HepG2 (cell line): ENCODE results near the gene GMPPB. TPM values are rescaled to one million over a fixed set of nuclear protein-coding genes. Genes with fewer than 3 reads are reported as not detected.

Experiments
- ATAC-seq: fragments of 200-7000 bp; cut with Tn5 transposase; 3 replicates; pipeline ENCODE4 v1.9.1; 2020; ENCODE audit warnings: mild to moderate bottlenecking, moderate library complexity
- BruUV-seq: library from RNA; stranded (reverse); fragments of 400-500 nt; replicated peaks from 2 replicates; lab custom pipeline; 2021; lab: Mats Ljungman, UMichigan
- CTCF ChIA-PET: fragments of 300-600 bp; formaldehyde crosslinking; extraction: SDS; loops from one replicate; lab custom pipeline; 2021; ENCODE audit warnings: low total read pairs, inconsistent platforms, low intra/inter-chr PET ratio; lab: Yijun Ruan, JAX
- POLR2A ChIA-PET: fragments of 350-600 bp; sonication (Branson Sonifier 250); formaldehyde crosslinking; loops from one replicate; lab custom pipeline; 2020; ENCODE audit warnings: antibody characterized with exemption, inconsistent platforms; lab: Yijun Ruan, JAX
- DNase-seq: peaks from one replicate; pipeline ENCODE4 v3.0.0-alpha.2; 2015; ENCODE audit warnings: low spot score
- FAIRE-seq: peaks from 3 replicates; lab custom pipeline; 2011; peaks lifted over from hg19 to GRCh38; lab: Jason Lieb, UNC
- H2AFZ ChIP-seq: one replicate; pipeline ENCODE4 v1.6.1; 2011; ENCODE audit warnings: low read length, inconsistent platforms
- H3K27ac ChIP-seq: fragments of 300-600 bp; 3 replicates; pipeline ENCODE4 v1.8.0; 2011; ENCODE audit warnings: mixed run types, mild to moderate bottlenecking, mixed read lengths, low read length, inconsistent platforms; ENCODE audit not compliant: insufficient read depth; ENCODE audit errors: extremely low read length
- H3K27me3 ChIP-seq, 2 experiments: fragments of 200-600 bp in 1 of 2; 2 replicates in 1 of 2; 3 replicates in 1 of 2; pipeline versions ENCODE4 v1.6.0 to v1.8.0; 2011; ENCODE audit warnings: low read length in 2 of 2, mild to moderate bottlenecking in 2 of 2, moderate library complexity in 2 of 2, inconsistent platforms in 1 of 2; ENCODE audit not compliant: insufficient read depth in 2 of 2, control insufficient read depth in 1 of 2
- H3K36me3 ChIP-seq, 2 experiments: fragments of 200-600 bp in 1 of 2; replicated peaks in 1 of 2; 2 replicates in 1 of 2; 3 replicates in 1 of 2; pipeline versions ENCODE4 v1.5.1 to v1.8.0; 2011; ENCODE audit warnings: low read length in 2 of 2, inconsistent platforms in 1 of 2; ENCODE audit not compliant: insufficient read depth in 2 of 2, control insufficient read depth in 1 of 2
- H3K4me1 ChIP-seq: 2 replicates; pipeline ENCODE4 v1.5.1; 2012; ENCODE audit warnings: low read length, inconsistent platforms; ENCODE audit not compliant: insufficient read depth
- H3K4me2 ChIP-seq: 2 replicates; pipeline ENCODE4 v1.6.0; 2011; ENCODE audit warnings: low read depth, low read length, inconsistent platforms
- H3K4me3 ChIP-seq, 3 experiments: fragments of 200-600 bp in 1 of 3; sonication (generic), shearing (Covaris generic) in 1 of 3; replicated peaks in 1 of 3; 2 replicates each; pipeline ENCODE4 v1.5.1; 2011 to 2016; ENCODE audit warnings: low read length in 3 of 3, inconsistent platforms in 2 of 3, low read depth in 2 of 3, mild to moderate bottlenecking in 2 of 3, control low read depth in 1 of 3, mixed read lengths in 1 of 3; ENCODE audit not compliant: insufficient read depth in 1 of 3
- H3K79me2 ChIP-seq: one replicate; pipeline ENCODE4 v1.6.1; 2011; ENCODE audit warnings: low read length, inconsistent platforms; ENCODE audit not compliant: insufficient read depth
- H3K9ac ChIP-seq: 2 replicates; pipeline ENCODE4 v1.6.0; 2011; ENCODE audit warnings: mild to moderate bottlenecking, low read depth, low read length, inconsistent platforms; ENCODE audit not compliant: insufficient read depth
- H3K9me3 ChIP-seq: 2 replicates; pipeline ENCODE4 v1.5.1; 2012; ENCODE audit warnings: mild to moderate bottlenecking, low read length
- H4K20me1 ChIP-seq: 2 replicates; pipeline ENCODE4 v1.6.0; 2011; ENCODE audit warnings: inconsistent platforms, mild to moderate bottlenecking, low read length, moderate library complexity; ENCODE audit not compliant: insufficient read depth
- DNMT1 ChIP-seq: sonication (generic); formaldehyde crosslinking; IDR thresholded peaks from 2 replicates; pipeline ENCODE4 v1.5.1; 2020; ENCODE audit warnings: mild to moderate bottlenecking, missing genetic modification reagents
- HCFC1 ChIP-seq: fragments of 150-350 bp; IDR thresholded peaks from 2 replicates; pipeline ENCODE4 v1.6.1; 2014; ENCODE audit warnings: low read depth, low read length
- HMGA1 ChIP-seq: sonication (generic); formaldehyde crosslinking; conservative IDR thresholded peaks from 2 replicates; pipeline ENCODE4 v1.4.0; 2020; ENCODE audit warnings: missing genetic modification reagents
- HNRNPLL ChIP-seq: fragments of 200-400 bp; formaldehyde crosslinking; IDR thresholded peaks from 2 replicates; pipeline ENCODE4 v1.6.1; 2017; ENCODE audit warnings: mild to moderate bottlenecking, low read depth, low read length; ENCODE audit not compliant: poor library complexity, severe bottlenecking
- KAT7 ChIP-seq: IDR thresholded peaks from 2 replicates; pipeline ENCODE4 v1.6.1; 2018; ENCODE audit warnings: borderline replicate concordance, missing compliant biosample characterization
- NRL ChIP-seq: sonication (generic); formaldehyde crosslinking; IDR thresholded peaks from 2 replicates; pipeline ENCODE4 v1.5.0; 2020; ENCODE audit warnings: missing genetic modification reagents, mild to moderate bottlenecking, moderate library complexity, borderline replicate concordance
- SP140L ChIP-seq: sonication (generic); formaldehyde crosslinking; IDR thresholded peaks from 2 replicates; pipeline ENCODE4 v1.4.0; 2020; ENCODE audit warnings: missing genetic modification reagents, borderline replicate concordance
- ZKSCAN8 ChIP-seq: IDR thresholded peaks from 2 replicates; pipeline ENCODE4 v1.6.1; 2016; ENCODE audit warnings: borderline replicate concordance, missing genetic modification reagents, missing compliant biosample characterization
- ZNF431 ChIP-seq: sonication (generic); formaldehyde crosslinking; IDR thresholded peaks from 2 replicates; pipeline ENCODE4 v1.9.0; 2022; ENCODE audit warnings: missing genetic modification reagents, low read depth, mild to moderate bottlenecking, borderline replicate concordance
- ZNF451 ChIP-seq: sonication (generic); formaldehyde crosslinking; IDR thresholded peaks from 2 replicates; pipeline ENCODE4 v1.5.0; 2020; ENCODE audit warnings: mild to moderate bottlenecking, missing genetic modification reagents
- ZNF501 ChIP-seq: sonication (generic); formaldehyde crosslinking; IDR thresholded peaks from 2 replicates; pipeline ENCODE4 v1.5.1; 2020; ENCODE audit warnings: mild to moderate bottlenecking, moderate library complexity, missing genetic modification reagents
- ZNF605 ChIP-seq: sonication (generic); formaldehyde crosslinking; IDR thresholded peaks from 2 replicates; pipeline ENCODE4 v1.8.0; 2022; ENCODE audit warnings: mild to moderate bottlenecking, missing genetic modification reagents
- ZNF792 ChIP-seq: IDR thresholded peaks from 2 replicates; pipeline ENCODE4 v1.6.1; 2016
- WGBS: methylation state at CpG from one replicate; pipeline ENCODE4 v1.1.6; 2017; ENCODE audit warnings: low lambda C conversion rate; 5-methylcytosine and 5-hydroxymethylcytosine counted together
- in situ Hi-C: cut with HindIII; loops from 2 replicates; pipeline ENCODE4 v1.10.0; 2017; ENCODE audit warnings: low pct_unique_long_range_greater_than_20kb; ENCODE audit not compliant: extremely low pct_ligation_motif_present
- intact Hi-C: fragments of 100-400 bp; cut with micrococcal nuclease; formaldehyde crosslinking; loops from one replicate; pipeline ENCODE4 v1.10.0; 2022; ENCODE audit not compliant: unreplicated experiment
- polyA plus RNA-seq, 8 experiments: library from polyadenylated mRNA; depleted of rRNA in 3 of 8; stranded (reverse) in 7 of 8; unstranded in 1 of 8; fragments of >200 nt; fragmentation: Illumina TruSeq in 4 of 8; extraction: Trizol in 4 of 8; gene quantifications; 2 replicates each; pipeline versions ENCODE4 v1.2.1 to v1.2.3, GENCODE V29; 2011 to 2016; ENCODE audit warnings: low read depth in 4 of 8, missing spikeins in 1 of 8, mixed read lengths in 1 of 8; ENCODE audit not compliant: insufficient read depth in 1 of 8
- total RNA-seq, 5 experiments: library from RNA; depleted of rRNA; stranded (reverse); fragments of >200 nt; fragmentation: Illumina TruSeq; extraction: Trizol; gene quantifications; 2 replicates each; pipeline ENCODE4 v1.2.3, GENCODE V29; 2016; ENCODE audit warnings: low read depth in 1 of 5
- TF ChIP-seq, protein P1 (sequence below), 2 experiments: sonication (generic) in 1 of 2; formaldehyde crosslinking in 1 of 2; IDR thresholded peaks; 2 replicates each; pipeline versions ENCODE4 v1.4.0 to v1.6.1; 2018 to 2020; ENCODE audit warnings: missing genetic modification reagents in 2 of 2, borderline replicate concordance in 1 of 2, low read depth in 1 of 2, mild to moderate bottlenecking in 1 of 2, missing biosample characterization in 1 of 2
- TF ChIP-seq, protein P2 (sequence below): sonication (generic); formaldehyde crosslinking; IDR thresholded peaks from 2 replicates; pipeline ENCODE4 v1.4.0; 2020; ENCODE audit warnings: missing genetic modification reagents
- TF ChIP-seq, protein P3 (sequence below): sonication (generic); formaldehyde crosslinking; IDR thresholded peaks from 2 replicates; pipeline ENCODE4 v1.8.0; 2023; ENCODE audit warnings: mild to moderate bottlenecking, missing genetic modification reagents

Gene GMPPB
- total and polyA plus RNA-seq, 2 of the 13 experiments (the other 11 are each of a cell fraction or from before 2014, with no cell fraction given), result 6.5 to 23.1 TPM

DNA sequence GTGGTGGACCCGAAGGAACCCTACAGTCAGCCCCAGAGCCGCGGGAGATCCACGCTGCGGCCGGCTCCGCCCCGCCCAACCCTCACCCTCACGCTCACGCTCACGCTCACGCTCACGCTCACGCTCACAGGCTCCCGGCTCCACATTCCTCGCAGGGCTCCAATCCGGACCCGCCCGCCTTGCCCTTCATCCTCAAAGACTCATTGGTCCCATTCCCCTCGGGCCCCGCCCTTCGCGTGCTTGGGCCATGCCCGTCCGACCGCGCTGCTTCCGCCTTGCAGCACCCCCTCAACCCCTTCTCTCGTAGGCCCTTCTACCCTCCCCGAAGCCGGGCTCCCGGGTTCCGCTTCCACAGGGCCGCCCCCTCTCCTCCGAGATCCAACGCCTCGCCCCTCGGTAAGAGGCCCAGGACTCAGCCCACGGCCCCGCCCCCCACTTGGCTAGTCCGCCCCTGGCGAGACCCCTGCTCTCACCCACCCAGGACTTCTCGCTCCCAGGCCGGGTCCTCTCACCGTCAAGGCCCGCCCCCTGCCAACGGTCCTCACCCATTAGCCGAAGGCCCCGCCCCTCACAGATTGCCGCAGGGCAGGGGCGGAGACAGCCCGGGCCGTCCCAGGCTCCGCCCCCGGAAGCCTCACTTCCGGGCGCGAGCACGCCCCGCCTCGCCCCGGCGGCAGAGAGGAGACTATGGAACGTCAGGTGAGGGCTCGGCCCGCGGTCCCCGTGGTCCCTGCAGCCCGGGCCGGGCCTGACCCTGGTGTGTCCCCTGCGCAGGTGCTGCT is 49.8 kb downstream of the GMPPB start, which contains the start of gene APEH:
TSS of gene APEH (plus strand) at position 637 of the 782 bp plus-strand sequence. CDS start at position 688, 51 bp downstream.
- Histone ChIP-seq H3K36me3 (peaks cover 14 to 34% of the 10 kb centered on the region in 2 experiments), H4K20me1 (no peaks in the 10 kb centered on the region), H3K4me1 (peaks cover 64% of the 10 kb centered on the region), H3K9me3 (no peaks in the 10 kb centered on the region), H3K79me2 (peaks cover 22% of the 10 kb centered on the region), H3K9ac (peak within 1 kb of the TSS; percentile 86), H3K27me3 (no peaks in the 10 kb centered on the region), H3K4me3 (peak within 1 kb of the TSS; percentile 80 to 99 (median 80)), H3K4me2 (peak within 1 kb of the TSS; percentile 91), H2AFZ (no peak within 1 kb of the TSS), H3K27ac (peak within 1 kb of the TSS; percentile 85)
- ChIA-PET POLR2A (interaction anchor here (0.9 to 3.3 kb wide), 5 partner anchors 15 to 333 kb away, joined by 3 to 98 read pairs (median 5); partner anchors contain the start of genes DAG1, MST1 and RNF123), CTCF (no interaction called here)
- DNase-seq (peak; percentile 96), ATAC-seq (peak; percentile 81), FAIRE-seq (peak; percentile 90)
- intact Hi-C loops, result loop anchor here (5.0 kb wide), 2 partner anchors 67 to 207 kb away; no protein-coding TSS in a partner anchor
- no TSS peak for BruUV-seq
- under 1% methylated on average over 24 of the region's 71 CpGs for WGBS
- in situ Hi-C loops, result loop anchor here (5.0 to 10.0 kb wide), 2 partner anchors 109 to 137 kb away; no protein-coding TSS in a partner anchor
- peak; percentile 63 for TF ChIP-seq HNRNPLL
- TF ChIP-seq HCFC1, result no peak
- peak; percentile 49 for TF ChIP-seq DNMT1
- TF ChIP-seq, protein P1, sequence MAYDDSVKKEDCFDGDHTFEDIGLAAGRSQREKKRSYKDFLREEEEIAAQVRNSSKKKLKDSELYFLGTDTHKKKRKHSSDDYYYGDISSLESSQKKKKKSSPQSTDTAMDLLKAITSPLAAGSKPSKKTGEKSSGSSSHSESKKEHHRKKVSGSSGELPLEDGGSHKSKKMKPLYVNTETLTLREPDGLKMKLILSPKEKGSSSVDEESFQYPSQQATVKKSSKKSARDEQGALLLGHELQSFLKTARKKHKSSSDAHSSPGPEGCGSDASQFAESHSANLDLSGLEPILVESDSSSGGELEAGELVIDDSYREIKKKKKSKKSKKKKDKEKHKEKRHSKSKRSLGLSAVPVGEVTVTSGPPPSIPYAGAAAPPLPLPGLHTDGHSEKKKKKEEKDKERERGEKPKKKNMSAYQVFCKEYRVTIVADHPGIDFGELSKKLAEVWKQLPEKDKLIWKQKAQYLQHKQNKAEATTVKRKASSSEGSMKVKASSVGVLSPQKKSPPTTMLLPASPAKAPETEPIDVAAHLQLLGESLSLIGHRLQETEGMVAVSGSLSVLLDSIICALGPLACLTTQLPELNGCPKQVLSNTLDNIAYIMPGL (CRISPR knock-in tag; IDR thresholded peaks at IDR 0.05; ENCODE audit: borderline replicate concordance in 1 of 2, low read depth in 1 of 2), result peak in 1 of 2 experiments; percentile 10; a peak in 2 of 4 replicates
- TF ChIP-seq ZNF431 (CRISPR knock-in tag), result no peak; the same call in 1 of the 2 replicates
- TF ChIP-seq ZNF501, result peak; percentile 88
- TF ChIP-seq ZNF792 (CRISPR knock-in tag), result no peak
- no peak for TF ChIP-seq SP140L
- peak; percentile 78; the same call in 1 of the 2 replicates for TF ChIP-seq ZNF605 (CRISPR knock-in tag)
- TF ChIP-seq, protein P2, sequence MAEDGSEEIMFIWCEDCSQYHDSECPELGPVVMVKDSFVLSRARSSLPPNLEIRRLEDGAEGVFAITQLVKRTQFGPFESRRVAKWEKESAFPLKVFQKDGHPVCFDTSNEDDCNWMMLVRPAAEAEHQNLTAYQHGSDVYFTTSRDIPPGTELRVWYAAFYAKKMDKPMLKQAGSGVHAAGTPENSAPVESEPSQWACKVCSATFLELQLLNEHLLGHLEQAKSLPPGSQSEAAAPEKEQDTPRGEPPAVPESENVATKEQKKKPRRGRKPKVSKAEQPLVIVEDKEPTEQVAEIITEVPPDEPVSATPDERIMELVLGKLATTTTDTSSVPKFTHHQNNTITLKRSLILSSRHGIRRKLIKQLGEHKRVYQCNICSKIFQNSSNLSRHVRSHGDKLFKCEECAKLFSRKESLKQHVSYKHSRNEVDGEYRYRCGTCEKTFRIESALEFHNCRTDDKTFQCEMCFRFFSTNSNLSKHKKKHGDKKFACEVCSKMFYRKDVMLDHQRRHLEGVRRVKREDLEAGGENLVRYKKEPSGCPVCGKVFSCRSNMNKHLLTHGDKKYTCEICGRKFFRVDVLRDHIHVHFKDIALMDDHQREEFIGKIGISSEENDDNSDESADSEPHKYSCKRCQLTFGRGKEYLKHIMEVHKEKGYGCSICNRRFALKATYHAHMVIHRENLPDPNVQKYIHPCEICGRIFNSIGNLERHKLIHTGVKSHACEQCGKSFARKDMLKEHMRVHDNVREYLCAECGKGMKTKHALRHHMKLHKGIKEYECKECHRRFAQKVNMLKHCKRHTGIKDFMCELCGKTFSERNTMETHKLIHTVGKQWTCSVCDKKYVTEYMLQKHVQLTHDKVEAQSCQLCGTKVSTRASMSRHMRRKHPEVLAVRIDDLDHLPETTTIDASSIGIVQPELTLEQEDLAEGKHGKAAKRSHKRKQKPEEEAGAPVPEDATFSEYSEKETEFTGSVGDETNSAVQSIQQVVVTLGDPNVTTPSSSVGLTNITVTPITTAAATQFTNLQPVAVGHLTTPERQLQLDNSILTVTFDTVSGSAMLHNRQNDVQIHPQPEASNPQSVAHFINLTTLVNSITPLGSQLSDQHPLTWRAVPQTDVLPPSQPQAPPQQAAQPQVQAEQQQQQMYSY (CRISPR knock-in tag), result no peak
- no peak for TF ChIP-seq HMGA1 (CRISPR knock-in tag)
- TF ChIP-seq NRL (CRISPR knock-in tag), result peak; percentile 13; the same call in 1 of the 2 replicates
- TF ChIP-seq ZNF451 (CRISPR knock-in tag), result no peak
- no peak; the same call in 1 of the 2 replicates for TF ChIP-seq KAT7 (CRISPR knock-in tag)
- TF ChIP-seq ZKSCAN8, result peak; percentile 50; the same call in 1 of the 2 replicates
- TF ChIP-seq, protein P3, sequence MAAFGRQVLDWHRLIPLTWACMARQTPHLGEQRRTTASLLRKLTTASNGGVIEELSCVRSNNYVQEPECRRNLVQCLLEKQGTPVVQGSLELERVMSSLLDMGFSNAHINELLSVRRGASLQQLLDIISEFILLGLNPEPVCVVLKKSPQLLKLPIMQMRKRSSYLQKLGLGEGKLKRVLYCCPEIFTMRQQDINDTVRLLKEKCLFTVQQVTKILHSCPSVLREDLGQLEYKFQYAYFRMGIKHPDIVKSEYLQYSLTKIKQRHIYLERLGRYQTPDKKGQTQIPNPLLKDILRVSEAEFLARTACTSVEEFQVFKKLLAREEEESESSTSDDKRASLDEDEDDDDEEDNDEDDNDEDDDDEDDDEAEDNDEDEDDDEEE (CRISPR knock-in tag), result peak; percentile 92; the same call in 1 of the 2 replicates
